Peyer's patch (tissue), 4 donors: ENCODE measurements around the gene TFAP2A. TPM values are rescaled to one million over a fixed set of nuclear protein-coding genes. Genes with fewer than 3 reads are reported as not detected.

Experiments
- DNase-seq, 3 donors: peaks; one replicate each; pipeline ENCODE4 v3.0.0-alpha.2; 2017 to 2019
- H3K27ac ChIP-seq, 4 donors: fragments of 200-600 bp; sonication (generic); one replicate each; pipeline ENCODE4 v1.5.1; 2016 to 2019
- H3K27me3 ChIP-seq, 2 donors: fragments of 200-600 bp; sonication (generic); one replicate each; pipeline ENCODE4 v1.5.1; 2019
- H3K36me3 ChIP-seq, 3 donors: fragments of 200-600 bp; sonication (generic); one replicate each; pipeline ENCODE4 v1.5.1; 2016 to 2019
- H3K4me1 ChIP-seq, 4 donors: fragments of 200-600 bp; sonication (generic); one replicate each; pipeline ENCODE4 v1.5.1; 2016 to 2019
- H3K4me3 ChIP-seq, 4 donors: fragments of 200-600 bp; sonication (generic); 1 replicate in 3 of 4; 2 replicates in 1 of 4; pipeline ENCODE4 v1.5.1; 2016 to 2019; ENCODE audit warnings: mild to moderate bottlenecking in 1 of 4
- H3K9me3 ChIP-seq, 4 donors: fragments of 200-600 bp; sonication (generic); one replicate each; pipeline ENCODE4 v1.5.1; 2016 to 2019; ENCODE audit warnings: mild to moderate bottlenecking in 1 of 4
- CTCF ChIP-seq, 6 experiments: fragments of 450-650 bp in 4 of 6; fragments of 200-600 bp in 2 of 6; sonication (generic) in 1 of 6; IDR thresholded peaks; one replicate each; pipeline ENCODE4 v1.5.1; 2017 to 2019; ENCODE audit warnings: antibody characterized with exemption in 6 of 6, mild to moderate bottlenecking in 3 of 6, moderate library complexity in 1 of 6
- POLR2A ChIP-seq, 2 donors: fragments of 450-650 bp; IDR thresholded peaks; one replicate each; pipeline ENCODE4 v1.5.1; 2017; ENCODE audit warnings: antibody characterized with exemption in 2 of 2, mild to moderate bottlenecking in 2 of 2, moderate library complexity in 2 of 2
- total RNA-seq, 4 donors: library from RNA; depleted of rRNA; stranded (reverse); fragments of >200 nt; gene quantifications; one replicate each; pipeline ENCODE4 v1.1.0, GENCODE V29; 2016

Gene TFAP2A
- total RNA-seq, 4 donors from 2014 or later: 1.4 TPM; not detected in 3

DNA sequence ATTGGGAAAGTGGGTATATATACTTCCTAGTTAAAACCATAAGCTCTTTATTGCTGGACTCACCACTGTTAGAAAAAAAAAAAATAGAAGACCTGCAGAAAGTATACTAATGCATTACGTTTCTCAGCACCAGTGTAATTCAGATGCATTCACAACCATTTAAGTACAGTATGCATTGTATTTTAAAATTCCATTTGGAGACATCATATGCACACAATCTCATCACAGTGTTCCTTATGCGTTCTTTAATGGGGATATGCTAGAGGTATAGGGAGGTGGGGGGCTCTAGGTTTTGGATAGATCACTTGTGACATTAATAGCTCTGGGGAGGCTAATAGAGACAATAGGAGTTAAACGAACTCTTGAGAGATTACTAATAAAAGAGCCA is 9.4 kb downstream of the TFAP2A start:
- H3K4me3 ChIP-seq: no peak overlapping the region
- H3K27ac ChIP-seq: no peak overlapping the region
- no peak for TF ChIP-seq POLR2A (IDR thresholded peaks at IDR 0.05)
- no peak for TF ChIP-seq CTCF (IDR thresholded peaks at IDR 0.05)
- peaks cover 0 to 9% (median 5%) of the 10 kb centered on the region in 4 donors for H3K4me1 ChIP-seq
- no peaks in the 10 kb centered on the region for H3K36me3 ChIP-seq
- peaks cover 0 to 7% of the 10 kb centered on the region in 2 donors for H3K27me3 ChIP-seq
- H3K9me3 ChIP-seq: peaks cover 0 to 12% (median 5%) of the 10 kb centered on the region in 4 donors
- DNase-seq: no peak

DNA sequence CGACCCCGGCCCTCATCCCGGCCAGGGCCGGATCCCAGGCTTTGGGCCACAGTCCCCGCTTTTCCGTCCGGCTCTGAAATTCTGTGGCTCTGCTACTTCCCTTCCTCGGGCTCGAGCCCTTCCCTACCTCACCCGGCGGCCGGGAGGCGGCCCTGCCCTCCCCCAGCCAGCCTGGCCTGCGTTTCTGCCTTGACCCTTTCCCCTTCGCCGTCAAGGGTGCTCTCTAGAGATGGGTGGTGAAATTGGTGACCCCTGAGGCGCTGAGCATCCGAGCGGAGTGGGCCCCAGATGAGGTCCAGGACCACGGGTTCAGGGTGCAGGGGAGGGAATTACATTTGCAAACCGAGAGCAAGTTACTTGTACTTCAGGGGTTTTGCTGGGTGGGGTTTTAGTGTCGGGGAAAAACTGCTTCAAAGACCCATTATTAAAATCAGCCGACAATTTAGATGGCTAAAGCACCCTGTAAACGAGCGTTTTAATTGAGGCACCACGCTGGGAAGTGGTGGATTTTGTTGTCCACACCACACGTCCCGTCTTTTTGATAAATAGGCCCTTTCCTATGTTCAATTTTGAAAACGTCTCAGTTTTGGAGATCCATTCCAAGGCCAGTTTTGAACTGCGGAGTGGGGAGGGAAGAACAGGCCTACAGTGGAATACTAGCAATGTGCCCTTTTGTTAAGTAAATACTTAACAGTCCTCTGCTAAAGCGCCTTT is 9.9 kb downstream of the TFAP2A start:
- TF ChIP-seq POLR2A (IDR thresholded peaks at IDR 0.05): no peak
- no peak for TF ChIP-seq CTCF (IDR thresholded peaks at IDR 0.05)
- Histone ChIP-seq H3K36me3 (no peaks in the 10 kb centered on the region), H3K27ac (peak overlapping the region in 3 of 4 donors; percentile 23 to 68 (median 40)), H3K4me1 (peaks cover 0 to 9% (median 5%) of the 10 kb centered on the region in 4 donors), H3K27me3 (peaks cover 0 to 3% of the 10 kb centered on the region in 2 donors), H3K4me3 (peak overlapping the region; percentile 33 to 56 (median 51)), H3K9me3 (peaks cover 0 to 12% (median 5%) of the 10 kb centered on the region in 4 donors)
- no peak for DNase-seq

GRCh38 chr6:10404107-10404798 is 10.6 kb downstream of the TFAP2A start:
- TF ChIP-seq CTCF (IDR thresholded peaks at IDR 0.05) (peak in 3 of 6 experiments; percentile 17 to 48 (median 37)), POLR2A (IDR thresholded peaks at IDR 0.05) (no peak)
- Histone ChIP-seq H3K4me1 (peaks cover 0 to 9% (median 5%) of the 10 kb centered on the region in 4 donors), H3K9me3 (peaks cover 0 to 12% (median 5%) of the 10 kb centered on the region in 4 donors), H3K36me3 (no peaks in the 10 kb centered on the region), H3K4me3 (peak overlapping the region; percentile 33 to 56 (median 51)), H3K27me3 (no peaks in the 10 kb centered on the region), H3K27ac (peak overlapping the region in 3 of 4 donors; percentile 23 to 68 (median 40))
- peak; percentile 38 to 89 (median 88) for DNase-seq

GRCh38 chr6:10403385-10404106 is 11.3 kb downstream of the TFAP2A start:
- H3K27me3 ChIP-seq: no peaks in the 10 kb centered on the region
- peaks cover 0 to 9% (median 5%) of the 10 kb centered on the region in 4 donors for H3K4me1 ChIP-seq
- H3K4me3 ChIP-seq: peak overlapping the region; percentile 33 to 56 (median 51)
- H3K9me3 ChIP-seq: peaks cover 0 to 12% (median 5%) of the 10 kb centered on the region in 4 donors
- DNase-seq: no peak
- TF ChIP-seq POLR2A (IDR thresholded peaks at IDR 0.05) (no peak), CTCF (IDR thresholded peaks at IDR 0.05) (no peak)
- H3K36me3 ChIP-seq: no peaks in the 10 kb centered on the region
- peak overlapping the region in 1 of 4 donors; percentile 68 for H3K27ac ChIP-seq

- H3K9me3 ChIP-seq: peaks cover 0 to 12% (median 5%) of the 10 kb centered on the region in 4 donors
- H3K36me3 ChIP-seq: no peaks in the 10 kb centered on the region
- no peak for DNase-seq
- peaks cover 0 to 9% (median 5%) of the 10 kb centered on the region in 4 donors for H3K4me1 ChIP-seq
- no peak overlapping the region for H3K4me3 ChIP-seq
- no peak overlapping the region for H3K27ac ChIP-seq
- TF ChIP-seq POLR2A (IDR thresholded peaks at IDR 0.05): no peak
- TF ChIP-seq CTCF (IDR thresholded peaks at IDR 0.05): no peak
- H3K27me3 ChIP-seq: no peaks in the 10 kb centered on the region
Observed at GRCh38 chr6:10402648-10403311, 12.1 kb downstream of the TFAP2A start.
